Adrenal gland (tissue), 12 donors: ENCODE results near the gene STK39. TPM values are rescaled to one million over a fixed set of nuclear protein-coding genes. Genes with fewer than 3 reads are reported as not detected.

Experiments
- DNase-seq, 7 donors: peaks; one replicate each; pipeline ENCODE4 v3.0.0-alpha.2; 2019 to 2020
- H3K27ac ChIP-seq, 5 donors: fragments of 200-600 bp; sonication (generic) in 4 of 5; 1 replicate in 3 of 5; 2 replicates in 2 of 5; pipeline versions ENCODE4 v1.5.1 to v1.8.0; 2016 to 2020; ENCODE audit warnings: mild to moderate bottlenecking in 1 of 5
- H3K27me3 ChIP-seq: fragments of 200-600 bp; 2 replicates; pipeline ENCODE4 v1.8.0; 2021
- H3K36me3 ChIP-seq, 2 donors: fragments of 200-600 bp; replicated peaks in 1 of 2; 1 replicate in 1 of 2; 2 replicates in 1 of 2; pipeline versions ENCODE4 v1.5.1 to v1.8.0; 2018 to 2022
- H3K4me1 ChIP-seq, 2 donors: fragments of 200-600 bp; replicated peaks in 1 of 2; 1 replicate in 1 of 2; 2 replicates in 1 of 2; pipeline versions ENCODE4 v1.5.1 to v1.8.0; 2018 to 2021
- H3K4me3 ChIP-seq, 4 donors: fragments of 200-600 bp; sonication (generic) in 3 of 4; one replicate each; pipeline ENCODE4 v1.5.1; 2016 to 2018
- H3K9me3 ChIP-seq, 3 donors: fragments of 200-600 bp; sonication (generic) in 1 of 3; replicated peaks in 1 of 3; 1 replicate in 2 of 3; 2 replicates in 1 of 3; pipeline versions ENCODE4 v1.5.1 to v1.8.0; 2016 to 2021
- CTCF ChIP-seq, 6 experiments: fragments of 450-650 bp in 4 of 6; fragments of 200-600 bp in 2 of 6; sonication (generic) in 1 of 6; IDR thresholded peaks; 1 replicate in 5 of 6; 2 replicates in 1 of 6; pipeline versions ENCODE4 v1.5.1 to v1.8.0; 2016 to 2021; ENCODE audit warnings: antibody characterized with exemption in 6 of 6, mild to moderate bottlenecking in 2 of 6, moderate library complexity in 1 of 6
- POLR2A ChIP-seq, 2 donors: fragments of 450-650 bp; IDR thresholded peaks; one replicate each; pipeline ENCODE4 v1.6.1; 2017; ENCODE audit warnings: antibody characterized with exemption in 2 of 2, mild to moderate bottlenecking in 2 of 2, moderate library complexity in 1 of 2
- WGBS, 4 donors: extraction: QIAGEN DNeasy Blood & Tissue Kit in 2 of 4; methylation state at CpG; one replicate each; pipeline versions ENCODE4 v1.1.5 to v1.1.7; 2013 to 2017; 5-methylcytosine and 5-hydroxymethylcytosine counted together
- intact Hi-C, 2 donors: fragments of 100-400 bp; cut with DNase I; formaldehyde crosslinking; loops; one replicate each; pipeline versions ENCODE4 v1.14.1 to v1.15.0; 2022 to 2023
- polyA plus RNA-seq, 3 donors: library from polyadenylated mRNA; stranded (reverse); fragments of 200-250 nt in 2 of 3; fragments of 350-450 nt in 1 of 3; fragmentation: Illumina TruSeq in 1 of 3; extraction: RNeasy Lipid Tissue Mini Kit (QIAGEN cat#74804) in 1 of 3; gene quantifications; one replicate each; pipeline ENCODE4 v1.2.3, GENCODE V29; 2013 to 2014
- total RNA-seq, 9 donors: library from RNA; depleted of rRNA in 4 of 9; stranded (reverse); fragments of >200 nt in 4 of 9; fragments of 120-200 nt in 1 of 9; fragmentation: NEBNext Ultra II Directional in 1 of 9; extraction: Animal tissue kit (Norgen Biotek cat#: 25700) in 1 of 9; gene quantifications; one replicate each; pipeline versions ENCODE4 v1.1.0 to v1.2.4, GENCODE V29; 2013 to 2023
- donor health status: healthy with polysubstance abuse.
- donor health status: Bipolar disorder and iron deficiency.
- donor health status: DM: yes; HTN: yes; CAD: no.
- donor health status: DM: no; HTN: no; CAD: no.
- donor health status: DM: no; HTN: no; CAD: no.
- donor health status: DM: yes; HTN: yes; CAD: no.

Gene STK39
- total and polyA plus RNA-seq, 12 donors = 2.4 to 11.1 (median 5.8) TPM

- TF ChIP-seq CTCF (IDR thresholded peaks at IDR 0.05) = no peak
- TF ChIP-seq POLR2A (IDR thresholded peaks at IDR 0.05) = no peak
- DNase-seq = no peak
- no peak overlapping the region for H3K27ac ChIP-seq
- H3K27me3 ChIP-seq = no peaks in the 10 kb centered on the region
- 82 to 96% (median 86%) methylated on average over 10 of the region's 10 CpGs for WGBS, 4 donors
- intact Hi-C loops = no loop called here
- H3K4me3 ChIP-seq = no peak overlapping the region
- no peaks in the 10 kb centered on the region for H3K36me3 ChIP-seq
- H3K9me3 ChIP-seq = no peaks in the 10 kb centered on the region
- no peaks in the 10 kb centered on the region for H3K4me1 ChIP-seq
Measured at GRCh38 chr2:167962436-167963226, 284.8 kb downstream of the STK39 start.

- 96 to 100% (median 97%) methylated on average over 3 of the region's 3 CpGs for WGBS, 4 donors
- intact Hi-C loops = no loop called here
- Histone ChIP-seq H3K4me3 (no peak overlapping the region), H3K4me1 (no peaks in the 10 kb centered on the region), H3K27ac (no peak overlapping the region), H3K27me3 (no peaks in the 10 kb centered on the region), H3K9me3 (no peaks in the 10 kb centered on the region), H3K36me3 (no peaks in the 10 kb centered on the region)
- TF ChIP-seq CTCF (IDR thresholded peaks at IDR 0.05) = no peak
- no peak for TF ChIP-seq POLR2A (IDR thresholded peaks at IDR 0.05)
- DNase-seq = no peak
Measured at GRCh38 chr2:167961536-167962048, 285.8 kb downstream of the STK39 start.

GRCh38 chr2:167960089-167960747 is 287.2 kb downstream of the STK39 start:
- no peaks in the 10 kb centered on the region for H3K36me3 ChIP-seq
- TF ChIP-seq CTCF (IDR thresholded peaks at IDR 0.05) = no peak
- no peak overlapping the region for H3K4me3 ChIP-seq
- no peaks in the 10 kb centered on the region for H3K27me3 ChIP-seq
- 90 to 98% (median 92%) methylated on average over 9 of the region's 9 CpGs for WGBS, 4 donors
- DNase-seq = no peak
- intact Hi-C loops = no loop called here
- no peak overlapping the region for H3K27ac ChIP-seq
- no peaks in the 10 kb centered on the region for H3K4me1 ChIP-seq
- no peaks in the 10 kb centered on the region for H3K9me3 ChIP-seq

GRCh38 chr2:167957662-167958061 is 289.7 kb downstream of the STK39 start:
- H3K27me3 ChIP-seq = no peaks in the 10 kb centered on the region
- no peaks in the 10 kb centered on the region for H3K36me3 ChIP-seq
- no peak for TF ChIP-seq POLR2A (IDR thresholded peaks at IDR 0.05)
- TF ChIP-seq CTCF (IDR thresholded peaks at IDR 0.05) = no peak
- no peaks in the 10 kb centered on the region for H3K4me1 ChIP-seq
- H3K27ac ChIP-seq = no peak overlapping the region
- H3K9me3 ChIP-seq = no peaks in the 10 kb centered on the region
- no peak overlapping the region for H3K4me3 ChIP-seq
- 91 to 100% (median 97%) methylated on average over 2 of the region's 2 CpGs for WGBS, 4 donors
- intact Hi-C loops = loop anchor here in 1 of 2 donors (5.0 kb wide), 1 partner anchor 160 kb away; no protein-coding TSS in a partner anchor
- DNase-seq = no peak
